ENCODE measurements around the gene ALAS2. TPM values are rescaled to one million over a fixed set of nuclear protein-coding genes. Genes with fewer than 3 reads are reported as not detected.

Gene ALAS2
- total RNA-seq, 2 donors from 2014 or later: 0.29 to 1.7 TPM

- Mint-ChIP-seq H3K27me3 (ENCODE audit: insufficient read depth) (no peaks in the 10 kb centered on the region), H3K4me1 (no peaks in the 10 kb centered on the region), H3K9me3 (peaks cover 45% of the 10 kb centered on the region), H3K27ac (no peak overlapping the region), H3K36me3 (ENCODE audit: low read depth) (no peaks in the 10 kb centered on the region), H3K4me3 (no peak overlapping the region)
- H3K36me3 ChIP-seq (ENCODE audit: control insufficient read depth, insufficient read depth, low read length): no peaks in the 10 kb centered on the region
- no peak for TF ChIP-seq CTCF (conservative IDR thresholded peaks at IDR 0.05)
- no peak overlapping the region for H3K27ac ChIP-seq (ENCODE audit: low read depth, low read length)
- no peak for DNase-seq
- no peaks in the 10 kb centered on the region for H3K4me1 ChIP-seq (ENCODE audit: control insufficient read depth, insufficient read depth, low read length)
- no peak overlapping the region for H3K4me3 ChIP-seq (ENCODE audit: low read length)
- no peak overlapping the region for H3K9ac ChIP-seq (ENCODE audit: extremely low read depth, low read length, poor library complexity, severe bottlenecking)
- no peaks in the 10 kb centered on the region for H3K27me3 ChIP-seq (ENCODE audit: control insufficient read depth, insufficient read depth, low read length, poor library complexity, severe bottlenecking)
- no peaks in the 10 kb centered on the region for H3K9me3 ChIP-seq (ENCODE audit: control insufficient read depth, low read length)
These were observed 35.2 kb downstream of the ALAS2 start for GRCh38 chrX:54995621-54996020.

DNA sequence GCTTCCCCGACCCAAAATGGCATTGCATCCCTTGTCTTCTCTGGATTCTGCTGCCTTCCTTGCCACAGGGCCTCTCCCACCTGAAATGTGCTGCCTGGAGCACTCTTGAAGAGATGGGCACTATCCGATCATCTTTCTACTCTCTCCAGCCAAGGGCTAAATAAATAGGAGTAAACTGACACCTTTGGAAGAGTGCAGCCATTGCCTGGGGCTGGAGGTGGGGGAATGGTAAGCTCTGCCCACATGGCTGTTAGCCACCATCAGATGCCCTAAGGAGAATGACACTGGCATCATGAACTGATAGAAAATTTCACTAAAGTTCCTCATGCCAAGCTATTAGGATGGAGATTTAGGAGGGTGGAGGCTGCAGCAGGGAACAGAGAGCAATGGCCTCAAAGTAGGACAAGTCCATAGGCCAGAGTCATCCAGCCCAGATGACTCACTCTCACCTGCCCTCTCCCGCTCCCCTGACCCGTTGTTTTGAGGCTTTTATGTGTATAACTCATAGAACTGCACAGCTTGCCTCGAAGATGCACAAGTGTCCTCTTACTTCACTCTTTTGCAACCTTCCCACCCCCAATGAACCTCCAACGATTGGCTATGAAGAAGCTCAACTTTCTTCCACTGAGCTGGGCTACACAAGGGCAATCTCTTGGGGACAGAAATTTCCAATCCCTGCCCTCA lies 36.0 kb downstream of the ALAS2 start:
- Histone ChIP-seq H3K27ac (ENCODE audit: low read depth, low read length) (no peak overlapping the region), H3K4me3 (ENCODE audit: low read length) (no peak overlapping the region), H3K9me3 (ENCODE audit: control insufficient read depth, low read length) (no peaks in the 10 kb centered on the region), H3K36me3 (ENCODE audit: control insufficient read depth, insufficient read depth, low read length) (no peaks in the 10 kb centered on the region), H3K4me1 (ENCODE audit: control insufficient read depth, insufficient read depth, low read length) (no peaks in the 10 kb centered on the region), H3K27me3 (ENCODE audit: control insufficient read depth, insufficient read depth, low read length, poor library complexity, severe bottlenecking) (no peaks in the 10 kb centered on the region), H3K9ac (ENCODE audit: extremely low read depth, low read length, poor library complexity, severe bottlenecking) (no peak overlapping the region)
- H3K4me1 Mint-ChIP-seq: no peaks in the 10 kb centered on the region
- H3K27me3 Mint-ChIP-seq (ENCODE audit: insufficient read depth): no peaks in the 10 kb centered on the region
- TF ChIP-seq CTCF (conservative IDR thresholded peaks at IDR 0.05): no peak
- no peak overlapping the region for H3K4me3 Mint-ChIP-seq
- H3K9me3 Mint-ChIP-seq: peaks cover 44% of the 10 kb centered on the region
- H3K27ac Mint-ChIP-seq: no peak overlapping the region
- 80 to 93% methylated on average over 2 to 6 of the region's 6 CpGs for WGBS, 2 experiments (ENCODE audit: insufficient coverage in 1 of 2, insufficient read length in 1 of 2)
- H3K36me3 Mint-ChIP-seq (ENCODE audit: low read depth): no peaks in the 10 kb centered on the region
- no peak for DNase-seq

DNA sequence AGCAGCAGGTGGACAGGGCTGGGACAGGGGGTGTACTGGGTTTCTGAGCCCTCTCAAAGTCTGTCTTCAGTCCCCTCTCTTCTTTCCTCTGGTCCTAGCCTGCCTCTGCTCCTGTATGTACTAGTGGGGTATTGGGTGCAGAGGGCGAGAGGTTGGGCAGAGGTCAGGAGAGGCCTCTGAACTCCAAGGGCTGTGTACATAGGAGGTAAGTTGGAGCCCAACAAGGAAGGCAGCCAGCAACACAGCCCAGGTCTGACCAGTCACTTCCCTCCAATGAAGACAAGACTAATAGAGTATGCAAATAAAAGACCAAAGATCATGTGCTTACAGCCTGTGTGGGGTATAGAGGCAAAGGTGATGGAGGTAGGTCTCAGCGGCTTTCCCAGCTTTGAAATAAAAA lies 36.7 kb downstream of the ALAS2 start, which contains the start of gene PFKFB1:
PFKFB1 (minus strand) TSS at position 90 of the 400 bp plus-strand sequence. CDS start 181 bp downstream, outside the sequence.
- Histone ChIP-seq H3K27ac (ENCODE audit: low read depth, low read length) (no peak within 1 kb of the TSS), H3K9me3 (ENCODE audit: control insufficient read depth, low read length) (no peaks in the 10 kb centered on the region), H3K4me3 (ENCODE audit: low read length) (no peak within 1 kb of the TSS), H3K36me3 (ENCODE audit: control insufficient read depth, insufficient read depth, low read length) (no peaks in the 10 kb centered on the region), H3K9ac (ENCODE audit: extremely low read depth, low read length, poor library complexity, severe bottlenecking) (no peak within 1 kb of the TSS), H3K4me1 (ENCODE audit: control insufficient read depth, insufficient read depth, low read length) (no peaks in the 10 kb centered on the region), H3K27me3 (ENCODE audit: control insufficient read depth, insufficient read depth, low read length, poor library complexity, severe bottlenecking) (no peaks in the 10 kb centered on the region)
- no peak for DNase-seq
- Mint-ChIP-seq H3K36me3 (ENCODE audit: low read depth) (no peaks in the 10 kb centered on the region), H3K27me3 (ENCODE audit: insufficient read depth) (no peaks in the 10 kb centered on the region), H3K4me3 (no peak within 1 kb of the TSS), H3K9me3 (peaks cover 38% of the 10 kb centered on the region), H3K27ac (no peak within 1 kb of the TSS), H3K4me1 (no peaks in the 10 kb centered on the region)
- no peak for TF ChIP-seq CTCF (conservative IDR thresholded peaks at IDR 0.05)
- WGBS, 2 experiments (ENCODE audit: insufficient coverage in 1 of 2, insufficient read length in 1 of 2): 94% methylated on average over 2 of the region's 2 CpGs; no CpG with 5 or more reads in 1 of the 2 experiments
